Endometrial microvascular endothelial cells (primary cell): ENCODE results near the gene OR1I1. TPM values are rescaled to one million over a fixed set of nuclear protein-coding genes. Genes with fewer than 3 reads are reported as not detected.

Experiments used
- in situ Hi-C: cut with HindIII; loops from 2 replicates; pipeline ENCODE4 v1.10.0; 2017; ENCODE audit warnings: low sequenced_read_pairs, low pct_unique_long_range_greater_than_20kb; ENCODE audit errors: inconsistent ontology term
- total RNA-seq: library from RNA; depleted of rRNA; stranded (reverse); fragments of >200 nt; gene quantifications from one replicate; pipeline ENCODE4 v1.2.3, GENCODE V29; 2015; ENCODE audit errors: inconsistent ontology term

OR1I1 gene
- total RNA-seq, 1 donor from 2014 or later = not detected

DNA sequence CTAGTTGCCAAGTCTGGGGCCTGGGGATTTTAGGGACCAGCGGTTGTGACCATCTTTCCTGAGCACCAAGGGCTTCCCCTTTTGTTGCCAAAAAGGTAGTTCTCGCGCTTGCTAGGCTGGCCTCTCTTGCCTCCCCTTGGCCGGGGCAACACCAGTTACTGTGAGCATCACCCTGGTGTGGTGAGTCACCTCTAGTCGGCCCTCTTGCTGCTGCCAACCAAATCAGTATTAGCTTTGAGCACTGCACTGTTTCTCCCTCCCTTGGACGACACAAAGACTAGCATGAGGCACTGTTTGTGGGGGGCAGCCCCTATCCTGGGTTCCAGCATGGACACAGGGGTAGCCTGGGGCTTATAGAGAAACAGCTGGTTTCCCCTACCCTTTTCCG lies 32.1 kb downstream of the OR1I1 start:
- in situ Hi-C loops = no loop called here

DNA sequence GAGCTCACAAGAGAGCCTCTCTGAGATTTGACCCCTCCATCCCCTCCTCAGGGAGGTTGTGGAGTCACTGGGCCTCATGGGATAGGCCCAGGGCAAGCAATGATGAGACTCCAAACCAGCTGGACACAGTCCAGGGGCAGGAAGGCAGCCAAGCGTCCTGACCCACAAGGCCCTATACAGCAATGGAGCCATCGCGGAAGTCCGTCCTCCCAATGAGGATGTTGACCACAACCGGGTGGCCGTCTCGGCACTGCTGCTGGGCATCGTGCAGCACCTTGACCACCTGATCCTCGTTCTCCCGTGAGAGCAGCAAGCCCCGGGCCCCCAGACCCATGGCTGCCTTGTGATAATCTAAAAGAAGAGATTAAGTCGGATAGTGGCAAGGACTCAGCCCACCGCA lies 33.1 kb downstream of the OR1I1 start:
- in situ Hi-C loops = no loop called here

DNA sequence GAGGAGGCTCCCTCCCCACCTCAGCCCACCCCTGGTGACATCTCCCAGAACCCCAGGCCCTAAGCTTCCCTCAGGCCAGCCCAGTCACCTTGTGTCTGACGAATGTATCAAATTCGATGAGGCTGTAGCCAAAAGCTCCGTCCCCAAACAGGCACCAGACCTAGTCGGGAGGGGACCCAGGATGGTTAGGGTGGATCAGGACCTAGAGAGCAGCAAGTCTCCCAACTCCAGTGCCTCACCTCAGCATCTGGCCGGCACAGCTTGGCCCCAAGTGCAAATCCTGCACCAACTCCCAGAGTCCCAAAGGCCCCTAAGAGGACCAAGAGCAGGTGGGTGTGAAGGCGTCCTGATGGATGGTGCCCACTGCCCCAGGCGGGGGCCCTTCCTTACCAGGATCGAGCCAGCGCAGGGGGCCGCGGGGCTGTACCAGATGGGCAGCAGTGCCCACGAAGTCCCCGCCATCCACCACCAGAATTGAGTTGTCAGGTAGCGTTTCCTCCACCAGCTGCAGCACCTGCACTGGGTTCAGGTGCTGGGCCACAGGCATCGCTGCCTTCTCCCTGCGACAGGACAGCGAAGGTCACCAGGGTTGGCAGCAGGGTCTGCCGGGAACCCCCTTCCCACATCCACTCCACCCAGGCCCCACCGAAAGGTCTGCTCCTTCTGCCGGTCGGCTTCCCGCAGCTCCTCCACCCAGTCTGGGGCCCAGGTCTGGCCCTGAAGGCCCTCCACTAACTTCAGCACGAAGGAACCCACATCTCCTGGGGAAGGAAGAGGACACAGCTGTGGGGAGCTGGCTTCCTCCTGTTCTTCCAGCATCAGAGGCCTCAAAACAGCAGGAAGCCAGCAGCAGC lies 34.0 kb downstream of the OR1I1 start:
- in situ Hi-C loops = no loop called here

DNA sequence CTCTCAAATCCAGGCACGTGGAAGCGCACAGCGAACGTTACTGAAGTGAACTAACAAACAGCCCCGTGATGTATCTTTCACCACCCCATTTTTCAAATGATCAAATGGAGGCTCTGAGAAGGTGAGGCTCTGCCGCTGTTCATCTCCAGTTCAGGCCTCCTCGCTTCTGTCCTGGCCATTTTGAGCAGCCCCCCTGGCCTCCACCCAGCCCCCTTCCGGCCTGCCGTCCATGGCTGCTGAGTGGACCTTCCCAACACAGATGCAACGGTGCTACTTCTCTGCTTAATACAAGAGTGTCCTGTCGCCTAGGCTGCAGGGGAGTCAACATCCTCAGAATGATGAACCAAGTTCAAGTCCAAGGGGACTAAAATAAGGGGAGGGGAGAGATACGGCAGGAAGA lies 34.8 kb downstream of the OR1I1 start:
- in situ Hi-C loops = no loop called here

DNA sequence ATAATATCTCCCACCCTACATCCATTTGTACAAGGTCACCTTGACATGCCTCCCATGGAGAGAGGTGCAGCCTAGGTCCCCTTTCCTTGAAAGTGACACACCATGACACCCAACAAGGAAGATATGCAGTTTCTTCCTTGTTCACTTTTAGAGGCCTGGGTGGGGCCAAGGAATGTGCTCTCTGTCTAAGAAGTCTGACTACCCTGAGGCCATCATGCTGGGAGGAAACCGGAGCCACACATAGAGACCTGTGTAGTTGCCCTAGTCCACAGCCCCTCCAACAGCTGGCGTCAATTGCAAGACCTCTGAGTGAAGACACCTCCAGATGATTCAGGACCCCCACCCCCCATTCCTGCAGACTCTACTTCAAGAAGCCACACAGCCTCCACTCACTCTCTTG lies 36.2 kb downstream of the OR1I1 start:
- in situ Hi-C loops = no loop called here

DNA sequence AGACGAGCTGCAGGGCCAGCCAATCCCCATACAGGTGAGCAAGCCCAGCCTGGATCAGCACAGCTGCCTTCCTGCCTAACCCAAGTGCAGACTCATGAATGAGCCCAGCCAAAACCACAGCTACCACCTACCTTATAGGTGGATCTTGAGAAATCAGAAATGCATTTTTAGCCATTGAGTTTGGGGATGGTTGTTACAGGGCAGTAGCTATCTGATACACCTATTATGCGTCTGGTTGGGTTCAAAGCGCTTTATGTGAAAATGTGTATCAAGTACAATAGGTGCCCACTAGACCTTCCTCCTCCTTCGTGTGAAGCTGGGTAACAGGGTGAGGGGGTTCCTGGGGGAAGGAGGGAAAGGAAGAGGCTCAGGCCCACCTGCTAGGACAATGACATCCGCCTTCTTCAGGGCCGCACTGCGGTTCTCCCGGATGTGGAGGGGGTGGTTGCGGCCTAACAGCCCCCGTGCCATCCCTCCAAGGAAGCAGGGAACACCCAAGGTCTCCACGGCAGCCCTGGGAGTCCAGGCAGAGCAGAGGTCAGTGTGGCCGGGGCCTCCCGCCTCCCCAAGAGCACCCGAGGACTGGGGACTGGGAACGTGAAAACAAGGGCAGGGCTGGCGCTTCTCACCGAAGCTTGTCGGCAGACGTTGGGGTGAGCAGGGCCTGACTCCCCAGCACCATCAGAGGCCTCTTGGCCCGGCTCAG lies 36.9 kb downstream of the OR1I1 start:
- in situ Hi-C loops = no loop called here

DNA sequence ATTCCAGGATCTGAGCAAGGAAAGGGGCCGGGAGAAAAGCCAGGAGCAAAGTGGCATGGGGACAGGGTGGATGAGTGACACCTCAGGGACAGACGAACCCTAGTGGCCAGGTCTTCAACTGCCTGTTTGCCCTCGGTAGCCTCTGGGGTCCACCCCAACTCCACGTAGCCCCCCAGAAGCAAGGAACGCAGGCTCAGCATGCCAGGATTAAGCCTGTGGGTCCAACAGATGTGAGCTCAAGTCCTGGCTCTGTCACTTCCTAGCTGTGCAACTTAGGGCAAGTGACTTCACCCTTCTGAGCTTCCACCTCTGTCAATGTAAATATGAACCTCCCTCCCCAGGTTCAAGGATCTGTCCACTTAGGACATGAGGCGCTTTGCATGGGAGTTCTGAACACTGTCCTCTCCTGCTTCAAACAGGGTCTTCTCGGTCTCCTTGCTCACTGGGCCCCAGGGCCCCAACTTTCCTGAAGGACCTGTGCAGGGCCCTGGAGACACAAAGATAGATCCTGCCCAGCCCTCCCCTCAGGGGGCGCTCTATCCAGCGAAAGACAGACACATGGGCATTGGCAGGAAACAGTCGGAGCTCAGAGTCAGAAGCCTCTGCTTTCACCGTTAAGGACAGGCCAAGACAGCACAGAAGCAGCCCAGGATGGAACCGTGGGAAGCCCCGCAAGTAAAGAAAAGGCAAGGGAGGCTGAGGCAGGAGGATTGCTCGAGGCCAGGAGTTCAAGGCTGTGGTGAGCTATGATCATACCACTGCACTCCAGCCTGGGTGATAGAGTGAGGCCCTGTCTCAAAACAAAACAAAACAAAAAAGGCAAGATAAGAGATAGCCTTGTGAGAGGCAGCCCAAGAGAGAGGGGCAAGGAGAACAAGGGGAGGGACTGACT lies 38.4 kb downstream of the OR1I1 start:
- in situ Hi-C loops = no loop called here

DNA sequence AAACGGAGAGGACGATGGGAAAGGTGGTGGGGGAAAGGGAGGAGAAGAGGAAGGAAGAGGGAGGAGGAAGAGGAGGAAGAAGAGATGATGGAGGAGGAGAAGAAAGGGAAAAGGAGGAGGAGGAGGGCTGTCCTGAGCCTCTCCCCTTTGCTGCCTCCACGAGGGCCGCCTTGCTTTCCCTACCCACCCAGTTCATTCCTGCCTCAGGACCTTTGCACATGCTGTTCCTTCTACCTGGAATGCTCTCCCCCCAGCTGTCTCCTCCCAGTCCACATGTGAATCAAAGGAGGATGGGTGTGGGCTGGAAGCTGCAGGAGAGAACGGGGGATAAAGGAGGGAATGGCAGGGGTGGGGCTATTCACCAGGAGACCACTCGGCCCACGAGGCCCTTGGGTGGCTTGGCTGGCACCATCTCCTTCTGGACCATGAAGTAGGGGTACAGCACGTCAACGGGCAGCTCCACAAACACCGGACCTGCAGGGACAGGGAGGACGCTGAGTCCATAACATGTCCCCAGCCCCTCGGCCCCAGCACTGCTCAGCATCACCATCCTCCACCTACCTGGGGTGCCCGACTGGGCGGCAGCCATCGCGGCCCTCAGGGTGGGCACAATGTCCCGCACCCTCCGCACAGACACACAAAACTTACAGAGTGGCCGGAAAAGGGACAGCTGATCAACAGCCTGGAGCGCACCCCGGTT lies 40.5 kb downstream of the OR1I1 start:
- in situ Hi-C loops = no loop called here

DNA sequence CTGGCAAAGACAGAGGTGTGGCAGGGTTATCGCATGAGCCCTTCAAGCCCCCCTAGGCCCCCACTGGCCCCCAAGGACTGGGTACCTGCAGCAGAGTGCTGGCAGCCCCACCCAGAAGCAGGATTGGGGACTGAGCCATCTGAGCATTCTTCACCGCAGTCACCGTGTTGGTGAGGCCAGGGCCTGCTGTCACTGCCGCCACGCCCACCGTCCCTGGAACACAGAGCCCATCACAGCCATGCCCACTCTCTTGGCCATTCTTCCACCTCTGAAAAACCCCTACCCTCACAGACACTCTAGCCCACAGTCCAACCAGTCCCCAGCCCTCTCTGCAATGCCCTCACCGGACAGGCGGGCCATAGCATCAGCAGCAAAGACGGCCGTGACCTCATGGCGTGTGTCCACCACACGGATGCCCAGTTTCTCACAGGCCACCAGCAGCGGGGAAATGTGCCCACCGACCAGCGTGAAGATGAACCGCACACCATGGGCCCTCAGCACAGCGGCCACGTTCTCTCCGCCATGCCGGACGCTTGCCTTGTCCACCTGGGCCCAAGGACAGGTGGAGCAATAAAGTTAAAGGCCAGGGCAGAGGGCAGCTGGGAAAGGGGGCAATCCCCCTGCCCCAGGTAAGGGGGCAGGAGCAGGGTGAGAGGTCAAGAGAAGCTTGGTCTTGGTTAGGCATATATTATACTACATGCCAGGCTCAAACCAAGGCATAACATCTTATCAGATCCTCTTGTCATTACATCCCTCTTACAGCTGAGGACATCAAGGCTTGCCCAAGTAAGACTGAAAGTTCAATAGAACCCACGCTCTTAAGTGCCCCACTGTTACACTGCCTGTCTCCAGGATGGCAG lies 41.2 kb downstream of the OR1I1 start:
- in situ Hi-C loops = no loop called here

DNA sequence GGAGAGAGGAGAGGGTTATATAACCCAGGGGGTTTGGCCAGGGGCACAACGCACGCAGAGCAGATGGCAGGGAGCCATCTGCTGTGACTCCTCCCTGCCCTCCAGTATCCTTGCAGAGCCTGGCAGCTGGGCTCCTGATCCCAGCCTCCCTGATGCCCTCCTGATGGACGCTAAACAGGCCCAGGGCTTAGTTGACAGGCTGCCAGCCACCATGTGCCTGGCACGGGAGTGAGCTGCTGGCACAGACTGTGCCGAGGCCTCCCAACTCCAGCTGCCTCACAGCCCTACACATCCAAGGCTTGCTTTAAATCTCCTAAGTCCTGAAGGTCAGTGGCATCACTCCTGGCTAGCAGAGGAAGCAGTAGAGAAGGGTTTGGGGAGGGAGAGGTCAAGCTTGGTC lies 41.9 kb downstream of the OR1I1 start:
- in situ Hi-C loops = no loop called here

DNA sequence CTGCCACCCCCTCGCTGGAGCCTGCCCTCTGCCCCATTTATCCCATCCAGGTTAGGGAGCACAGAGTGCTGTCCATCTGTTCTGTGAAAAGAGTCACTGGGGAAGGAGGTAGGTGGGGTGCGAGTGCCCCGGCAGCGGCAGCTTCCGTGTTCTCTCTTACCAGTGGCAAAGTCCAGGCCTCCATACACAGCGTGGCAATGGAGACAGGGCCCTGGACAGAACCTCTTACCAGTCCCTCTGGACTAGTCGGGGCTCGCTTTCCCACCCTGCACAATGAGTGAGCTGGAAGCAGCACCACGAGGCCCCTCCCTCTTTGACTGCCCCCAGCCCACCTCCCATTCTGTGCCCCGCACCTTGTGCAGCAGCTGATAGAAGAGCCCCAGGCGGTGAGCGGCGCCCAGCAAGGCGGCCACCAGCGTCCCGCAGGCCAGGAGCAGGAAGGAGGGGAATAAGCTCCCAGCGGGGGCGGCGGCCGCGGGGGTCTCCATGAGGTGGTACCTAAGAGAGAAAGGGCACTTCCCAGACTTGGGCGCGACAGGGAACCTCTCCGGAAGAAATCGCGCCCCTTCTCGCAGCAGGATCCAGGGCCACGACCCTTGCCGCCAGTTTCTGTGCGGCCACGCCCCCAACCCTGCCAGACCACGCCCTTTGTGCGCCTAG lies 42.7 kb downstream of the OR1I1 start:
- in situ Hi-C loops = no loop called here

DNA sequence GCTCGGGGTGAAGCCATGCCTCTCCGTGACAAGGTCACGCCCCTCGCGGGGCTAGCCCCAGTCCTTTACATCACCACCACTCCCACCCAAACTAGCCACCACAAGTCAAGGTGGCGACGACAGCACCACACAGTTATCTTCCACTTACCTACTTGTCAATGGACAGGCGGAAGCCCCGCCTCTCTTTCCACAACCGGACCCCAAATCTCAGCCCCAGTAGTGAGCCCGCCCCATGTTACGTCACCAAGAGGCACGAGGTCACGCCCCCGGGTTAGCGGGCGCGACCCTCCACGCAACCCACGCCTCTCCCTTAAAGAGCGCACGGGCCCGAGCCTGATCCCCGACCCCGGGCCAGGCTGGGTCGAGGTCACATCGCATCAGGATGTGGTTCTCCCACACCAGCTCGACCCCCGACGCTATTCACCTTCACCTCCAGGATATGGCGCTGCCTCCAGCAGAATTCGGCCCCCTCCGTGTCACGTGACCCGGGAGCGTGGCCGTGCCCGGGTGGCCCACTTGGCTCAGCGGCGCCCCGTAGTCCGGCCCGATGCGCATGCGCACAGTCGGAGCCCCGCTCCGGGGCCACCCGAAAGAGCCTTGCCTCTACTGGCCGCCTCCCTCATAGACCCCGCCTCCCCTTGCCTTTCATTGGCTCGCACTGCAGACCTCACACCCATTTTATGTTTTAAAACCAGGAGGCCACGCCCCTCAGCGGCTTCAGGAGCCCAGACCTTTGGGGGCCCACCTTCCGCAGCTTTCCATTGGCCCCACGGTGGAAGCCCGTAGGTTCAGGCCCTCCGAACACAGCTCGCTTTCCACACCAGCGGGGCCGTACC lies 43.4 kb downstream of the OR1I1 start:
- in situ Hi-C loops = no loop called here

DNA sequence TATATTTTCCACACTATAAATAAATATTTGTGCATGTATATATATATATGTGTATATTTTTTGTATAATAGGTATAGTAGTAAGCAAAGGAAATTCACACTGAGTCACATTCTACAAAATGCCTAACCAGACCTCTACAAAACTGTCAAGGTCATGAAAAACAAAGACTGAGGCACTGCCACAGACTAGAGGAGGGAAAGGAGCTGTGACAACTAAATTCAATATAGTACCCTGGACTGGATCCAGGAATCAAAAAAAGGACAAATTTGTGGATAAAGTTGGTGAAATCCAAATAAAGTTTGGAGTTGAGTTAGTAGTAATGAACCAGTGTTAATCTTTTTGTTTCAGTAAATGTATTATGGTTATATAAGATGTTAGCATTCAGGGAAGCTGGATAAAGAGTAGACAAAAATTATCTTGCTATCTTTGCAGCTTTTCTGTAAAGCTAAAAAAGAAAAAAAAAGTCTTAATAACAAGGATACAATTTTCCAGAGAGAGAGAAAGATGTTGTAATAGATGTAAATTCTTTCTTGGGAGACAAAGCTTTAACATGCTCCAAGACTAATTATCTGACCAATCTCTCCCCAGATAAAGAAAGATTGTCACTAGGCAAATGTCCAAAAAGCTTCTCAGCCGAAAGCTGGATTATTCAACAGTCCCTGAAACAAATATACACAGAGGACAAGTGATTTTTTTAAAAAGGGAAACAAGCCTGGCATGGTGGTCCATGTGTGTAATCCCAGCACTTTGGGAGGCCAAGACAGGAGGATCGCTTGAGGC lies 44.3 kb downstream of the OR1I1 start:
- in situ Hi-C loops = no loop called here

DNA sequence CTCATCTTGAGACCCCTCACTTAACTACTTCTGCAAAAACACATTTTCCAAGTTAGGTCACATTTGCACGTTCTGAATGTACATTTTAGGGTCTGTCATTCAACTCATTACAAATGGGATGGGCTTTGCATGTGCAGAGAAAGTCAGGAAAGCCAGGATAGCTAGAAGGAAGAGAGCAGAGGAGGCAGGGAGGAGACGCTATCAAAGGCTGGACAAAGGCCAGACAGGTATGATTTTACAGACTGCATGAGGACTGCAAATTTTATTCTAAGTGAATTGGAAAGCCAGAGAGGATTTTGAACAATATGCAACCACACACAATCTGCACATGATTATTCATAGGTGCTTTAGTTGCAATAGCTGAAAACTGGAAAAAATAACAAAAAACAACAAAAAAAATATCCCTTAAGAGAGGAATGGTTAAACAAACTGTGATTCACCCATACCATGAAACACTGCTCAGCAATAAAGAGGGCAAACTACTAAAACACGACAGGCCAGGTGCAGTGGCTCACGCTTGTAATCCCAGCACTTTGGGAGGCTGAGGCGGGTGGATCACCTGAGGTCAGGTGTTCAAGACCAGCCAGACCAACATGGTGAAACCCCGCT lies 46.3 kb downstream of the OR1I1 start:
- in situ Hi-C loops = no loop called here

DNA sequence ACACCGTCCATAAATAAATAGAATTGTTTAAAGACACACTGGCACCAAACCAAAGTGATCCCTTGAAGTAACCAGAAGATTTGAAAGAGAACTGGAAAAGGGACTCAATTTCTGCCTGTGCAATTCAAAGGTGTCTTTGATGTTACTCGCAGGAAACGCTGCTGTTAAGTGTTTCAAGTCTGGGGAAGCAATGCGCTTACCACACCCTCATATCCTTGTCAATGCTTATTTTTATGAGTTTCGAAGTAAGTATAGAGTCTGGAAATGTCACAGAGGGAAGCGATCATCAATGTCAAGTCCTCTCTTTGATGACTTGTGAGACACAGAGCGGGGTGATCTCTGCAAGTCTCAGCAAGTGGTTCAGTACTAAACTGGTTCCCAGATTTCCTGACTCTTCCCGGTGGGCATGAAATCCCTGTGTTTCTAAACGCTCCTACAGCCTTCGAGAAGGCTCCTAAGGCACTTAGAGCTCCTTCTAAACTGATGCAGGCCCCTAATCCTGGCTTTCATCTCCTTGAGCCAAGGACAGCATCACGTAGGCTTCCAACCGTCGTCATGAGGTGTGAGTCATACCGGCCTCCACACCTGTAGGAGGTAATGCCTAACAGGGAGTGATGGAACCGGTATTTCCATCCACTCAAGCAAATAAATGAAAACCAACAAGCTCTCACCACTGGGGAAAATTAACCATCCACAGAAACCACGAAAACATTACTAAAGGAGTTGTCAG lies 48.0 kb downstream of the OR1I1 start:
- in situ Hi-C loops = no loop called here
